Right lobe of liver (tissue), 4 donors: ENCODE data around the gene OR1J4.

Experiments used
- POLR2A ChIP-seq: fragments of 450-650 bp; IDR thresholded peaks from one replicate; pipeline ENCODE4 v1.6.1; 2017; ENCODE audit warnings: antibody characterized with exemption, mild to moderate bottlenecking
- TF ChIP-seq, protein P1 (sequence below), 4 donors: fragments of 200-600 bp in 3 of 4; fragments of 450-650 bp in 1 of 4; IDR thresholded peaks; one replicate each; pipeline versions ENCODE4 v1.5.1 to v1.8.0; 2016 to 2022; ENCODE audit warnings: antibody characterized with exemption in 4 of 4, mild to moderate bottlenecking in 2 of 4
- donor health status: DM: no; HTN: no; CAD: no.
- donor health status: DM: no; HTN: no; CAD: no.
- donor health status: DM: no; HTN: yes; CAD: no.

DNA sequence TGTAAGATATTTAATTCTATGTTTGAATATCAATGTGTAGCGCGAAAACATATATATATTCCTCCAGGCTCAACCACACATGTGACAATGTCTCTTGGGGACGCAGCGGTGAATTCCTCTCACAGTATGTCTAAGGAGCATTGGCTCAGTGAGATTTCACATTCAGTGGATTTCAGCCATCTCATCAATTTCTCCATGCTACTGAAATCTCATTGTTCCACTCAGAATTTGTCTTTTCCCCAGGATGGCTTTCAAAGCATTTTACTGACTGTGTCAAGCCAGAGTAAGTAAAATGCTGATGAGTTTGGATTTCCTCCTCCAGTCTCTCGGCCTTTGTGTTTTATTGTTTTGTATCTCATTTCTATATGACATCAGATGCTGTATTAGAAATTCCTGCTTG, 39.9 kb upstream of the OR1J4 start:
- TF ChIP-seq, protein P1, sequence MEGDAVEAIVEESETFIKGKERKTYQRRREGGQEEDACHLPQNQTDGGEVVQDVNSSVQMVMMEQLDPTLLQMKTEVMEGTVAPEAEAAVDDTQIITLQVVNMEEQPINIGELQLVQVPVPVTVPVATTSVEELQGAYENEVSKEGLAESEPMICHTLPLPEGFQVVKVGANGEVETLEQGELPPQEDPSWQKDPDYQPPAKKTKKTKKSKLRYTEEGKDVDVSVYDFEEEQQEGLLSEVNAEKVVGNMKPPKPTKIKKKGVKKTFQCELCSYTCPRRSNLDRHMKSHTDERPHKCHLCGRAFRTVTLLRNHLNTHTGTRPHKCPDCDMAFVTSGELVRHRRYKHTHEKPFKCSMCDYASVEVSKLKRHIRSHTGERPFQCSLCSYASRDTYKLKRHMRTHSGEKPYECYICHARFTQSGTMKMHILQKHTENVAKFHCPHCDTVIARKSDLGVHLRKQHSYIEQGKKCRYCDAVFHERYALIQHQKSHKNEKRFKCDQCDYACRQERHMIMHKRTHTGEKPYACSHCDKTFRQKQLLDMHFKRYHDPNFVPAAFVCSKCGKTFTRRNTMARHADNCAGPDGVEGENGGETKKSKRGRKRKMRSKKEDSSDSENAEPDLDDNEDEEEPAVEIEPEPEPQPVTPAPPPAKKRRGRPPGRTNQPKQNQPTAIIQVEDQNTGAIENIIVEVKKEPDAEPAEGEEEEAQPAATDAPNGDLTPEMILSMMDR (IDR thresholded peaks at IDR 0.05), result no peak
- no peak for TF ChIP-seq POLR2A
